Hematopoietic multipotent progenitor cell treated with erythropoietin and hydrocortisone succinate and interleukin-3 and kit ligand, for 8 days (in vitro differentiated cells): ENCODE results near the gene SAMD4A.

ENCODE experiments used
- DNase-seq: peaks from one replicate; pipeline ENCODE4 v3.0.0-alpha.2; 2015

Gene SAMD4A

DNA sequence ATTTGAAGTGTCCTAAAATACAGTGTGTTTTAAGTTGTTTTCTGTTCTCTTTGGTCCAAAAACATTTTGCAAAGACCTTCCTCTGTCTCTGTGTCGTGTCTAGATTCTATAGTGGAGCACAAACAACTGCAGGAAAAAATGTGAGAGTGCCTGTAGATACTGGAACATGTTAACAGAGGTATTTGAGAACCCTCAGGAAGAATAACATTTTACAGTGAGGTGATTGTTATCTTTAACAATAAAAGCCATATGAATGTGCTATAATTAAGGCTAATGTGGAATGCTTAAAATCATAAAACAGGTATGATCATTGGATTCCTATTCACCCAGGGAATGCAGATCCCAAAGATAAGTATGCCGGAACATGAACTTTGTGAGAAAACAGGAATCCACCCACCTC lies 98.0 kb downstream of the SAMD4A start:
- DNase-seq = no peak

- DNase-seq = no peak
Observed at GRCh38 chr14:54665946-54666345, 99.0 kb downstream of the SAMD4A start.

GRCh38 chr14:54667026-54667744 lies 100.3 kb downstream of the SAMD4A start:
- DNase-seq = no peak

DNA sequence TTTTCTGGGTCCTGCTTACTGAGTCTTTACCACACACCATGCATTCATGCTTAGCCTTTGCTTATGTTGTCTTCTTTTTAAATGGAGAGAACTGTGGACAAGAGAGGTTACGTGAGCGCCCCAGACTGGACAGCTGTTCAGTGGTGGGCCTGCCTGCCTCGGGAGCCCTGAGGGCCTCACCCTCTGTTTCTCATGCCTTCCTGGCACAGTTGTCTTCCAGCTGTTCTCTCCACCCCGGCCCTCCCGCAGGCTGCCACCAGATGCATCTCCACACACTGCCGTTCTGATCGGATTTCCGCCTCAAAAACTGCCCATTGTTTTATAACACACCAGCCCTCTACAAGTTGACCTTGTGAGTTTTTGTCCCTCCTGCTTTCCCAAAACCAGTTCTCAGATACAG lies 100.8 kb downstream of the SAMD4A start:
- DNase-seq = no peak

GRCh38 chr14:54669721-54670561 lies 103.0 kb downstream of the SAMD4A start:
- no peak for DNase-seq

GRCh38 chr14:54671537-54671936 lies 104.6 kb downstream of the SAMD4A start:
- DNase-seq = no peak

DNA sequence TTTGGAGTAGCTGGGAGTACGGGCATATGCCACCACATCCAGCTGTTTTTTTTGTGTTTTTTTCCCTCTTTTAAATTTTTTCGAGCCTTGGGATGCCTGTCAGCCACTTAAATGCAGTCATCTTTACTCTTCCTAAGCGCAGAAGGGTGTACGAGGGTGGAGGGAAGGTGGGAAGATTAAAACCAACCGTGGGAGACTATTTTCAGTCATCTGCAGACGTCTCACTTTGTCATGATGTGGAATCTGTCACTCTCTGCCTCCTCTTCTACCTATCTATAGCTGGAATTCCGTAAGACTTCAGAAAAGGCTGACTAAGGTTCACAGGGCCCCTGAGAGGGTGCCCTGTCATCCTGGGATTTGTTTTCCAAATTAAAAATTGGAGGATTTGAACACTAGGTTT lies 105.3 kb downstream of the SAMD4A start:
- DNase-seq = no peak

GRCh38 chr14:54672688-54673087 lies 105.8 kb downstream of the SAMD4A start:
- no peak for DNase-seq

DNA sequence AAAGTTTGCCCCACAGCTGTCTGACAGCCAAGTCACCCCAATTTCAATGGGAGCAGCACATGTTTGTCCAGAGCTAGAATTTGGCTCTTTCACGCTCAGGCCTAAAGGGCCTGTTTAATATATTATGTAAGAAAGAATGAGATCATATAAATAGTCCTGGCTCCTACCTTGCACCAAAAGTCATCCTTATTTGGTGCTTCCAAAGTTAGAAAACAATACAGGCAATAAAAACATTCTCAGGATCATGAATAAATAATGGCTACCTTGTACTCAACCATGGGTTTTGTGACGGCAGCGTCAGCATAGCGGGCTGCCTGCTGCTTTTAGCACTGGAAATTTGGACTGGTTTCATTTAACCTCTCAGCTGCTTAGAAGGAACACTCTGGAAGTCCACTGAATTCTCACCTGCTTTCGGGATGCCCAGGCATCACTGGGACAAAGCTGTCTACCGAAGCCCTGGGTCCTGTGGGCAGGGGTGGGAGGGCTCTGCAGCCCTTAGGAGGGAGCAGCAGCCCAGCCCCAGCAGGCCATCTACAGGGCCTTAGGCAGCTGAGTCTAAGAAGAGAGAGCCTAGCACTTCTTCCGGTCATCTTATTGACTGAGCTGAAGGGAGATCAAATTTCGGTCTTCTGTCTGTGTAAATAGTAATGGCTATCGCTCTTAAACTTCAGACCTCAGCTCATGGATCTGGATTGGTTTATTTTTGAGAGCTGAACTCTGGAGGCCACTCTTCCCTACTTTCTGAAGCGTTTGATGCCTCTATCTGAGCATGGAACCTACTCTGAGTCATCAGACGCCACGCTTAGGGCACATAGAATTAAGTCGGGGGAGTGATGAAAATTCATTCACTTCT lies 106.5 kb downstream of the SAMD4A start:
- no peak for DNase-seq

- no peak for DNase-seq
Observed at GRCh38 chr14:54674046-54674741, 107.3 kb downstream of the SAMD4A start.

- DNase-seq = no peak
Observed at GRCh38 chr14:54675236-54676128, 108.6 kb downstream of the SAMD4A start.

DNA sequence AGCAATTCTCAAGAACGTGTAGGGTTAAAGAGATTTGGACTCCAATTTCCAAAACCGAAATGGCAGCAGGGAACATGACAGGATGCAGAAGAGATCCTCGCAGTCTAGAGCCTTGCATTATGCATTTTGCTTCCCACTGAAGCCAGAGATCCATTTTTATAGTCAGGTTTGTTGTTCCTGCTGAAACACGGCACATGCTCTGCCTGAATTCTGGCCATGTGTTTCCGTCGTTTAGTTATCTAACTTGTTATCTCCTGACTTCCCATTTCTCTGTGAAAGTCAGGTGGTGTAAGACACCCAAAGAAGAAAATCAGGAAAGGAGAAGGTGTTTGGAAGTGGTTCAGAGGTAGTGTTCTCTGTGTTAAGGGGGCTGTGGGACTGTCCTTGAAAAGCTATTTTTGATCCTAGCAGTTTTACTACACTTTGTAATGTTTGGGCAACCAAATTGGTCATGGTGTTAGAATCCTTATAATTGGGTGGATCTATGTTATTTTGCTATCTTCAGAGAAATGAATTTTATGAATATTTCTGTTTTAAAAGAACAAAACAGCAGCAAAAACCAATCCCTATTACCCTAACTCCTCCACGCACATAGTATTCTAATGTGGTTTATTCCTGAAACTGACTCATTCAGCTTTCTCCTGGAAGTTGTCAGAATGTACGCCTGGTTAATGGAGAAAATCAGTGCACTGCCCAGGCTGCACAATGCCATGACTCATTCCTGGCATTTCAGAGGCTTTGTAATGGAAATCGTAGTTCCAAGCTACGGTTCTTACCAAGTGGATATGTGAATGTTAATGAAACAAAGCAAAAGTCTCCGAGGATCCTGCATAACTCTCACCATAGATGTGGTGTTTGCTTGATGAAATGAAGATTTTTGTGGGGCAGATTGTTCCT lies 110.1 kb downstream of the SAMD4A start:
- DNase-seq = no peak

DNA sequence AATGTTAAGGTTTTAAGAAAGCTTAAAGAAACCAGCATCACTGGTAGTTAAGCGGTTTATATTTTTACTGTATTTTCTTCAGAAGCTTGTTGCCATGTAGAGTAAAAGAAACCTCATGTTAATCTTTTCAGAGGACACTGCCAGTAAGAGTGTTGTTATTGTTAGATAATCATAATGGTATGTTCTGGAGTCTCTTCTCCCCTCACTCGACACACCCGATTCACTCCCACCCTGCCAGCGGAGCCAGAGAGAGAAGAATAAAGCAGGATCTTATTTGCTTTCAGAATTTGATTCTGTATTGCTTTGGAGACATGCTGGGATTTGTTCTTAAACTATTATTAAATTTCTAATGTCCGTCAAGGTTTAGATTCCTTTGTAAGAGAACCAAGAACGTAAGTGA lies 113.7 kb downstream of the SAMD4A start:
- no peak for DNase-seq

- no peak for DNase-seq
Observed at GRCh38 chr14:54681811-54682261, 114.9 kb downstream of the SAMD4A start.

- no peak for DNase-seq
Observed at GRCh38 chr14:54682578-54682977, 115.7 kb downstream of the SAMD4A start.

- no peak for DNase-seq
Observed at GRCh38 chr14:54683882-54684794, 117.2 kb downstream of the SAMD4A start.

DNA sequence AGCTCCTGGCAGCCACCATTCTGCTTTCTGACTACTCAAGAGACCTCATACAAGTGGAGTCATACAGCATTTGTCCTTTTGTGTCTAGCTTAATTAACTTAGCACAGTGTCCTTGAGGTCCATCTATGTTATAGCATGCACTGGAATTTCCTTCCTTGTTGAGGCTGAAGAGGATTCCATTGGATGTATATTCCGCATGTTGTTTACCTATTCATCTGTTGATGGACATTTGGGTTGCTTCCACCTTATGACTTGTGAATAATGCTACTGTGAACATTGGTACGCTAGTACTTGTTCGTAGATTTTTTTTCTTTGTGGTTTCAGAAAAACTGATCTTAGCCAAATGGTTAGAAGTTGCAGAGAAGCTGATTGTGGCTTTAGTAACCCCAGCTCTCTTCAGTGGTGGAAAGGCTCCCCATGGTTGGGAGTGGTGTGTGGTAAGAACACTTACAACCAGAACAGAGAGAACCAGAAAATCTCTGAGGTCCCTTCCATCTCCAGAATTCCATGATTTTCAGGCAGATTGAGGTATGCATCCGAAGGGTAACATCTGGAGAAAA lies 118.4 kb downstream of the SAMD4A start:
- no peak for DNase-seq

DNA sequence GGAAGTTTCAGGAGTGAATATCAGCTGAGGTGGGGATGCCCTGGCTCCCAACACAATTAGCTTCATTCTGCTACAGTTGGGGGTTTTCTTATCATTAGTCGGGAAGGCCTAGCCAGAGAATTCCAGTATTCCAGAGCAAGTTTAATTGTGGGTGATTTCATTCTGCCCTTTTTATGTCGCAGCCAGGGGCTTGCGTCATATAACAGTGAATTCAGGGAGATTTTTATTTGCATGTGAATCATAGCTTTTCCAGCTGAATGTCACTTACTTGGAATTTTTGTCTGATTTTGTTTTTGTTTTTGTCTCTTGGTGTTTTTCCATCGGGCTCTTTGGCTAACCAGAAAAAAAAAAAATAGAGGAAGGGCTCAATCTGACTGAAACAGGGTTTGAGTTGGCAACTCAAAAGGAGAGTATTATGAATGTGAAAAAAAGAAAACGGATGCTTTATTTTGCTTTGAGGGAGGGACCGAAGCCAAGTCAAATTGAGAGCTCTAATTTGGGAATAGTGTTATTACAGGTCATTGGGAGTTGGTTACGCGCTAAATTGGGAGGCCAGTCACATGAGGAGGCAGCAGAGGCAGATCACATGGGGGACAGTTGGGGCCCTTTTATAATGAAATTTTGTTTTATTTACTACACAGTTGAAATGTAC lies 119.4 kb downstream of the SAMD4A start:
- no peak for DNase-seq
